HG03095 (cell line): Measurements from ENCODE around the gene KLK1.
"Not testable (repeated sequence)": the region's sequence is repeated elsewhere in the genome, so short reads cannot be mapped to it uniquely, and the experiment has no call there.

ENCODE experiments used
- ATAC-seq: cut with Tn5 transposase; IDR thresholded peaks from one replicate; pipeline ENCODE4 v1.9.1; 2021; ENCODE audit warnings: moderate library complexity; ENCODE audit not compliant: unreplicated experiment

Gene KLK1

GRCh38 chr19:50817941-50818858 lies 5.4 kb downstream of the KLK1 start:
- peak; percentile 54 for ATAC-seq

GRCh38 chr19:50815439-50815838 lies 8.1 kb downstream of the KLK1 start:
- no peak for ATAC-seq

- no peak for ATAC-seq
These were observed 8.7 kb downstream of the KLK1 start for GRCh38 chr19:50814883-50815282.

- ATAC-seq: no peak
These were observed 11.1 kb downstream of the KLK1 start for GRCh38 chr19:50812474-50812873.

GRCh38 chr19:50811622-50812238 lies 11.9 kb downstream of the KLK1 start:
- ATAC-seq: not testable (repeated sequence)

GRCh38 chr19:50808856-50809255 lies 14.7 kb downstream of the KLK1 start:
- no peak for ATAC-seq

GRCh38 chr19:50804420-50805272 lies 18.9 kb downstream of the KLK1 start:
- peak; percentile 92 for ATAC-seq

GRCh38 chr19:50803633-50804419 lies 19.8 kb downstream of the KLK1 start:
- no peak for ATAC-seq

- ATAC-seq: no peak
These were observed 22.5 kb downstream of the KLK1 start for GRCh38 chr19:50801107-50801506.

- ATAC-seq: no peak
These were observed 24.1 kb downstream of the KLK1 start for GRCh38 chr19:50799547-50799851.

- ATAC-seq: no peak
These were observed 24.7 kb downstream of the KLK1 start for GRCh38 chr19:50798659-50799546.

GRCh38 chr19:50797781-50798658 lies 25.6 kb downstream of the KLK1 start:
- ATAC-seq: no peak

GRCh38 chr19:50797429-50797780 lies 26.2 kb downstream of the KLK1 start:
- ATAC-seq: no peak

GRCh38 chr19:50796634-50797428 lies 26.8 kb downstream of the KLK1 start:
- no peak for ATAC-seq

GRCh38 chr19:50796128-50796633 lies 27.4 kb downstream of the KLK1 start:
- ATAC-seq: no peak

- no peak for ATAC-seq
These were observed 27.9 kb downstream of the KLK1 start for GRCh38 chr19:50795664-50796073.

- no peak for ATAC-seq
These were observed 28.5 kb downstream of the KLK1 start for GRCh38 chr19:50794876-50795663.
